Stimulated activated naive CD8-positive, alpha-beta T cell treated with anti-CD3 and anti-CD28 coated beads, Interleukin-15, Interleukin-2, amounts not matched to agents 100 ng/mL and 50 ng/mL, for 24 hours (primary cell): ENCODE measurements around the gene NPR3.

Source experiments
- H3K27ac Mint-ChIP-seq: one replicate; pipeline ENCODE4 v1.8.0; 2021; ENCODE audit warnings: mild to moderate bottlenecking, mixed read lengths
- H3K27me3 Mint-ChIP-seq: one replicate; pipeline ENCODE4 v1.8.0; 2021; ENCODE audit warnings: mixed read lengths
- H3K36me3 Mint-ChIP-seq: one replicate; pipeline ENCODE4 v1.8.0; 2021; ENCODE audit warnings: low read depth, mixed read lengths
- H3K4me1 Mint-ChIP-seq: one replicate; pipeline ENCODE4 v1.8.0; 2021; ENCODE audit warnings: low read depth, mixed read lengths
- H3K4me3 Mint-ChIP-seq: one replicate; pipeline ENCODE4 v1.8.0; 2021; ENCODE audit warnings: mild to moderate bottlenecking, mixed read lengths
- H3K9me3 Mint-ChIP-seq: one replicate; pipeline ENCODE4 v1.8.0; 2021; ENCODE audit warnings: mixed read lengths

Gene NPR3

GRCh38 chr5:32770444-32770843, 59.3 kb downstream of the NPR3 start:
- Mint-ChIP-seq H3K9me3 (no peaks in the 10 kb centered on the region), H3K4me3 (no peak overlapping the region), H3K27ac (no peak overlapping the region), H3K36me3 (no peaks in the 10 kb centered on the region), H3K4me1 (no peaks in the 10 kb centered on the region), H3K27me3 (peaks cover 1% of the 10 kb centered on the region)

GRCh38 chr5:32771037-32771436, 59.9 kb downstream of the NPR3 start:
- Mint-ChIP-seq H3K9me3 (no peaks in the 10 kb centered on the region), H3K27ac (no peak overlapping the region), H3K4me3 (no peak overlapping the region), H3K4me1 (no peaks in the 10 kb centered on the region), H3K36me3 (no peaks in the 10 kb centered on the region), H3K27me3 (no peaks in the 10 kb centered on the region)

GRCh38 chr5:32773944-32774343, 62.8 kb downstream of the NPR3 start:
- Mint-ChIP-seq H3K9me3 (no peaks in the 10 kb centered on the region), H3K4me3 (no peak overlapping the region), H3K27ac (no peak overlapping the region), H3K4me1 (no peaks in the 10 kb centered on the region), H3K36me3 (no peaks in the 10 kb centered on the region), H3K27me3 (no peaks in the 10 kb centered on the region)

GRCh38 chr5:32776200-32776599, 65.1 kb downstream of the NPR3 start:
- H3K36me3 Mint-ChIP-seq = no peaks in the 10 kb centered on the region
- no peak overlapping the region for H3K27ac Mint-ChIP-seq
- no peak overlapping the region for H3K4me3 Mint-ChIP-seq
- H3K27me3 Mint-ChIP-seq = no peaks in the 10 kb centered on the region
- H3K9me3 Mint-ChIP-seq = no peaks in the 10 kb centered on the region
- no peaks in the 10 kb centered on the region for H3K4me1 Mint-ChIP-seq

- H3K27me3 Mint-ChIP-seq = no peaks in the 10 kb centered on the region
Observed at GRCh38 chr5:32777222-32777621, 66.1 kb downstream of the NPR3 start.

GRCh38 chr5:32777733-32778132, 66.6 kb downstream of the NPR3 start:
- Mint-ChIP-seq H3K36me3 (no peaks in the 10 kb centered on the region), H3K27ac (no peak overlapping the region), H3K4me1 (no peaks in the 10 kb centered on the region), H3K9me3 (no peaks in the 10 kb centered on the region), H3K27me3 (no peaks in the 10 kb centered on the region), H3K4me3 (no peak overlapping the region)

More at GRCh38 chr5:32777222-32777621, 66.1 kb downstream of the NPR3 start:
- H3K4me1 Mint-ChIP-seq = no peaks in the 10 kb centered on the region
- H3K36me3 Mint-ChIP-seq = no peaks in the 10 kb centered on the region
- H3K4me3 Mint-ChIP-seq = no peak overlapping the region
- H3K9me3 Mint-ChIP-seq = no peaks in the 10 kb centered on the region
- no peak overlapping the region for H3K27ac Mint-ChIP-seq

- Mint-ChIP-seq H3K27ac (no peak overlapping the region), H3K4me1 (no peaks in the 10 kb centered on the region)
Observed at GRCh38 chr5:32778403-32778802, 67.3 kb downstream of the NPR3 start.

GRCh38 chr5:32779754-32780415, 68.8 kb downstream of the NPR3 start:
- Mint-ChIP-seq H3K4me1 (no peaks in the 10 kb centered on the region), H3K27ac (no peak overlapping the region)

More at GRCh38 chr5:32778403-32778802, 67.3 kb downstream of the NPR3 start:
- Mint-ChIP-seq H3K4me3 (no peak overlapping the region), H3K36me3 (no peaks in the 10 kb centered on the region), H3K9me3 (no peaks in the 10 kb centered on the region), H3K27me3 (no peaks in the 10 kb centered on the region)

GRCh38 chr5:32780508-32780919, 69.4 kb downstream of the NPR3 start:
- Mint-ChIP-seq H3K27ac (no peak overlapping the region), H3K27me3 (no peaks in the 10 kb centered on the region), H3K9me3 (no peaks in the 10 kb centered on the region), H3K4me1 (no peaks in the 10 kb centered on the region), H3K36me3 (no peaks in the 10 kb centered on the region), H3K4me3 (no peak overlapping the region)

More at GRCh38 chr5:32779754-32780415, 68.8 kb downstream of the NPR3 start:
- H3K27me3 Mint-ChIP-seq = no peaks in the 10 kb centered on the region
- H3K4me3 Mint-ChIP-seq = no peak overlapping the region
- no peaks in the 10 kb centered on the region for H3K36me3 Mint-ChIP-seq
- no peaks in the 10 kb centered on the region for H3K9me3 Mint-ChIP-seq

- H3K4me3 Mint-ChIP-seq = no peak overlapping the region
- no peaks in the 10 kb centered on the region for H3K36me3 Mint-ChIP-seq
- no peaks in the 10 kb centered on the region for H3K27me3 Mint-ChIP-seq
- H3K4me1 Mint-ChIP-seq = no peaks in the 10 kb centered on the region
- no peak overlapping the region for H3K27ac Mint-ChIP-seq
- no peaks in the 10 kb centered on the region for H3K9me3 Mint-ChIP-seq
Observed at GRCh38 chr5:32783661-32784060, 72.5 kb downstream of the NPR3 start.

- no peaks in the 10 kb centered on the region for H3K4me1 Mint-ChIP-seq
- H3K27ac Mint-ChIP-seq = no peak overlapping the region
- H3K36me3 Mint-ChIP-seq = no peaks in the 10 kb centered on the region
- H3K4me3 Mint-ChIP-seq = no peak overlapping the region
- no peaks in the 10 kb centered on the region for H3K27me3 Mint-ChIP-seq
- H3K9me3 Mint-ChIP-seq = no peaks in the 10 kb centered on the region
Observed at GRCh38 chr5:32785611-32786254, 74.6 kb downstream of the NPR3 start.

GRCh38 chr5:32786311-32786710, 75.2 kb downstream of the NPR3 start:
- no peaks in the 10 kb centered on the region for H3K36me3 Mint-ChIP-seq
- H3K27me3 Mint-ChIP-seq = no peaks in the 10 kb centered on the region
- no peaks in the 10 kb centered on the region for H3K4me1 Mint-ChIP-seq
- H3K27ac Mint-ChIP-seq = no peak overlapping the region
- no peaks in the 10 kb centered on the region for H3K9me3 Mint-ChIP-seq
- H3K4me3 Mint-ChIP-seq = no peak overlapping the region

- Mint-ChIP-seq H3K4me1 (no peaks in the 10 kb centered on the region), H3K9me3 (no peaks in the 10 kb centered on the region), H3K27me3 (no peaks in the 10 kb centered on the region), H3K36me3 (no peaks in the 10 kb centered on the region), H3K27ac (no peak overlapping the region), H3K4me3 (no peak overlapping the region)
Observed at GRCh38 chr5:32790411-32790951, 79.4 kb downstream of the NPR3 start.

GRCh38 chr5:32791536-32792243, 80.6 kb downstream of the NPR3 start:
- no peaks in the 10 kb centered on the region for H3K4me1 Mint-ChIP-seq
- H3K9me3 Mint-ChIP-seq = no peaks in the 10 kb centered on the region
- no peak overlapping the region for H3K27ac Mint-ChIP-seq
- no peaks in the 10 kb centered on the region for H3K27me3 Mint-ChIP-seq
- no peak overlapping the region for H3K4me3 Mint-ChIP-seq
- no peaks in the 10 kb centered on the region for H3K36me3 Mint-ChIP-seq

- Mint-ChIP-seq H3K27ac (no peak overlapping the region), H3K4me1 (no peaks in the 10 kb centered on the region), H3K36me3 (no peaks in the 10 kb centered on the region), H3K4me3 (no peak overlapping the region), H3K27me3 (no peaks in the 10 kb centered on the region), H3K9me3 (no peaks in the 10 kb centered on the region)
Observed at GRCh38 chr5:32794086-32794485, 83.0 kb downstream of the NPR3 start.
